Upper lobe of left lung (tissue), 6 donors: Measurements from ENCODE around the gene PLCB2. TPM values are rescaled to one million over a fixed set of nuclear protein-coding genes. Genes with fewer than 3 reads are reported as not detected.

Experiments
- ATAC-seq, 2 donors: fragments of 200-7000 bp; cut with Tn5 transposase; one replicate each; pipeline ENCODE4 v1.9.1; 2022; ENCODE audit warnings: mild to moderate bottlenecking in 2 of 2, moderate library complexity in 2 of 2; ENCODE audit not compliant: low FRiP score in 2 of 2
- DNase-seq, 2 donors: peaks; one replicate each; pipeline ENCODE4 v3.0.0-alpha.2; 2019 to 2020
- H3K27ac ChIP-seq, 4 donors: fragments of 200-600 bp; sonication (generic); one replicate each; pipeline ENCODE4 v1.5.1; 2016 to 2019
- H3K27me3 ChIP-seq, 4 donors: fragments of 200-600 bp; sonication (generic); one replicate each; pipeline ENCODE4 v1.5.1; 2017 to 2019
- H3K36me3 ChIP-seq, 4 donors: fragments of 200-600 bp; sonication (generic); one replicate each; pipeline ENCODE4 v1.5.1; 2016 to 2019
- H3K4me1 ChIP-seq, 4 donors: fragments of 200-600 bp; sonication (generic); one replicate each; pipeline ENCODE4 v1.5.1; 2018 to 2019
- H3K4me3 ChIP-seq, 4 donors: fragments of 200-600 bp; sonication (generic); one replicate each; pipeline ENCODE4 v1.5.1; 2017 to 2019; ENCODE audit warnings: mild to moderate bottlenecking in 2 of 4, moderate library complexity in 1 of 4
- H3K9me3 ChIP-seq, 4 donors: fragments of 200-600 bp; sonication (generic); one replicate each; pipeline ENCODE4 v1.5.1; 2018 to 2019
- EP300 ChIP-seq, 4 donors: sonication (generic); formaldehyde crosslinking; IDR thresholded peaks; one replicate each; pipeline ENCODE4 v1.5.1; 2017; ENCODE audit warnings: antibody characterized with exemption in 4 of 4, control low read depth in 2 of 4
- POLR2A ChIP-seq, 4 donors: fragments of 450-650 bp; IDR thresholded peaks; one replicate each; pipeline ENCODE4 v1.5.1; 2016 to 2017; ENCODE audit warnings: antibody characterized with exemption in 4 of 4, mild to moderate bottlenecking in 2 of 4
- POLR2AphosphoS5 ChIP-seq, 2 donors: sonication (generic); formaldehyde crosslinking; IDR thresholded peaks; one replicate each; pipeline ENCODE4 v1.5.1; 2017; ENCODE audit warnings: antibody characterized with exemption in 2 of 2
- WGBS, 2 donors: methylation state at CpG; one replicate each; pipeline ENCODE4 v1.1.5; 2017 to 2018; 5-methylcytosine and 5-hydroxymethylcytosine counted together
- total RNA-seq, 6 donors: library from RNA; depleted of rRNA in 4 of 6; stranded (reverse); fragments of >200 nt in 4 of 6; gene quantifications; one replicate each; pipeline versions ENCODE4 v1.1.0 to v1.2.1, GENCODE V29; 2016 to 2021
- TF ChIP-seq, protein P1 (sequence below), 6 experiments: fragments of 450-650 bp in 4 of 6; fragments of 200-600 bp in 2 of 6; sonication (generic) in 2 of 6; IDR thresholded peaks; one replicate each; pipeline ENCODE4 v1.5.1; 2016 to 2019; ENCODE audit warnings: antibody characterized with exemption in 6 of 6
- donor health status: DM: no; HTN: no; CAD: no; lungs with moderate emphysema.
- donor health status: DM: no; HTN: yes; CAD: no; lungs with severe emphysema.

PLCB2 gene
- total RNA-seq, 6 donors from 2014 or later: 26.9 to 170 (median 85.7) TPM

DNA sequence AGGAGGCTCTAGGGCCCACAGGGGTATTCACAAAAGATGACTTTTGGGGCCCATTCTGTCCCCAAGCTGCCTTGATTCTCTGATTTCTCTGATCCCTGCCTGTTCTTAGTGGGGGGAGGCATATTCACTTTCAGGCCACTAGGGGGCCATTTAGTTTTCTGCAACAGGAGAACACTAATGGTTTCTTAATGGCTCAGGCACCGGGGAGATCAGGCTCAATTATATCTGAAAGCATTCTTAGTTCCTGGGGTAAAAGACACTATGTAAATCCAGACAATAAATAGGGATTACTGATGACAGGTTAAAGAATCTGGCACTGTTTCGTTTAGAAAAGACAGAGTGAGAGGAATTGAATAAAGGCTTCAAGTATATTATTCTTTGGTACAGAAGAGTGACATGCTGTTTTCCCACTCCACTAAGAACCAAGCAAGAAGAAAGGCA, 13.2 kb upstream of the PLCB2 start:
- no peak overlapping the region for H3K27ac ChIP-seq
- 0% methylated on average over 2 of the region's 2 CpGs for WGBS, 2 donors
- peaks cover 18 to 34% (median 19%) of the 10 kb centered on the region in 4 donors for H3K4me1 ChIP-seq
- no peaks in the 10 kb centered on the region for H3K9me3 ChIP-seq
- H3K36me3 ChIP-seq: no peaks in the 10 kb centered on the region
- no peaks in the 10 kb centered on the region for H3K27me3 ChIP-seq
- TF ChIP-seq POLR2AphosphoS5 (IDR thresholded peaks at IDR 0.05): no peak
- TF ChIP-seq, protein P1, sequence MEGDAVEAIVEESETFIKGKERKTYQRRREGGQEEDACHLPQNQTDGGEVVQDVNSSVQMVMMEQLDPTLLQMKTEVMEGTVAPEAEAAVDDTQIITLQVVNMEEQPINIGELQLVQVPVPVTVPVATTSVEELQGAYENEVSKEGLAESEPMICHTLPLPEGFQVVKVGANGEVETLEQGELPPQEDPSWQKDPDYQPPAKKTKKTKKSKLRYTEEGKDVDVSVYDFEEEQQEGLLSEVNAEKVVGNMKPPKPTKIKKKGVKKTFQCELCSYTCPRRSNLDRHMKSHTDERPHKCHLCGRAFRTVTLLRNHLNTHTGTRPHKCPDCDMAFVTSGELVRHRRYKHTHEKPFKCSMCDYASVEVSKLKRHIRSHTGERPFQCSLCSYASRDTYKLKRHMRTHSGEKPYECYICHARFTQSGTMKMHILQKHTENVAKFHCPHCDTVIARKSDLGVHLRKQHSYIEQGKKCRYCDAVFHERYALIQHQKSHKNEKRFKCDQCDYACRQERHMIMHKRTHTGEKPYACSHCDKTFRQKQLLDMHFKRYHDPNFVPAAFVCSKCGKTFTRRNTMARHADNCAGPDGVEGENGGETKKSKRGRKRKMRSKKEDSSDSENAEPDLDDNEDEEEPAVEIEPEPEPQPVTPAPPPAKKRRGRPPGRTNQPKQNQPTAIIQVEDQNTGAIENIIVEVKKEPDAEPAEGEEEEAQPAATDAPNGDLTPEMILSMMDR (IDR thresholded peaks at IDR 0.05): peak; percentile 65 to 91 (median 84)
- H3K4me3 ChIP-seq: no peak overlapping the region
- ATAC-seq (peak; percentile 60 to 61), DNase-seq (peak in 1 of 2 donors; percentile 69)

GRCh38 chr15:40320409-40320808, 12.7 kb upstream of the PLCB2 start:
- 86 to 100% methylated on average over 1 of the region's 1 CpG for WGBS, 2 donors
- H3K36me3 ChIP-seq: no peaks in the 10 kb centered on the region
- DNase-seq (peak in 1 of 2 donors; percentile 14), ATAC-seq (no peak)
- H3K27ac ChIP-seq: no peak overlapping the region
- H3K4me1 ChIP-seq: peaks cover 12 to 29% (median 15%) of the 10 kb centered on the region in 4 donors
- H3K9me3 ChIP-seq: no peaks in the 10 kb centered on the region
- TF ChIP-seq POLR2AphosphoS5 (IDR thresholded peaks at IDR 0.05) (no peak), EP300 (IDR thresholded peaks at IDR 0.05) (no peak)
- H3K4me3 ChIP-seq: no peak overlapping the region
- H3K27me3 ChIP-seq: no peaks in the 10 kb centered on the region

- Histone ChIP-seq H3K27ac (no peak overlapping the region), H3K36me3 (no peaks in the 10 kb centered on the region), H3K9me3 (no peaks in the 10 kb centered on the region), H3K4me3 (no peak overlapping the region), H3K27me3 (no peaks in the 10 kb centered on the region), H3K4me1 (peaks cover 8 to 21% (median 9%) of the 10 kb centered on the region in 4 donors)
- WGBS, 2 donors: 81 to 87% methylated on average over 4 of the region's 4 CpGs
- no peak for DNase-seq
- TF ChIP-seq POLR2AphosphoS5 (IDR thresholded peaks at IDR 0.05) (no peak), EP300 (IDR thresholded peaks at IDR 0.05) (no peak), POLR2A (IDR thresholded peaks at IDR 0.05) (no peak)
- TF ChIP-seq, protein P1 (IDR thresholded peaks at IDR 0.05): no peak
- no peak for ATAC-seq
Measured at GRCh38 chr15:40317580-40317979, 9.8 kb upstream of the PLCB2 start.

GRCh38 chr15:40316931-40317330, 9.2 kb upstream of the PLCB2 start:
- ATAC-seq: no peak
- H3K36me3 ChIP-seq: no peaks in the 10 kb centered on the region
- H3K27ac ChIP-seq: no peak overlapping the region
- WGBS, 2 donors: 83 to 96% methylated on average over 3 of the region's 3 CpGs
- no peaks in the 10 kb centered on the region for H3K27me3 ChIP-seq
- no peaks in the 10 kb centered on the region for H3K9me3 ChIP-seq
- no peak for TF ChIP-seq POLR2AphosphoS5 (IDR thresholded peaks at IDR 0.05)
- TF ChIP-seq, protein P1 (IDR thresholded peaks at IDR 0.05): no peak
- TF ChIP-seq EP300 (IDR thresholded peaks at IDR 0.05): no peak
- TF ChIP-seq POLR2A (IDR thresholded peaks at IDR 0.05): no peak
- DNase-seq: no peak
- peaks cover 8 to 18% (median 9%) of the 10 kb centered on the region in 4 donors for H3K4me1 ChIP-seq
- H3K4me3 ChIP-seq: no peak overlapping the region

GRCh38 chr15:40314723-40315276, 7.1 kb upstream of the PLCB2 start:
- TF ChIP-seq POLR2AphosphoS5 (IDR thresholded peaks at IDR 0.05): no peak
- TF ChIP-seq EP300 (IDR thresholded peaks at IDR 0.05): no peak
- TF ChIP-seq, protein P1 (IDR thresholded peaks at IDR 0.05): no peak
- no peak for TF ChIP-seq POLR2A (IDR thresholded peaks at IDR 0.05)
- ATAC-seq (no peak), DNase-seq (no peak)
- H3K9me3 ChIP-seq: no peaks in the 10 kb centered on the region
- H3K27me3 ChIP-seq: no peaks in the 10 kb centered on the region
- H3K4me3 ChIP-seq: no peak overlapping the region
- 59 to 61% methylated on average over 4 of the region's 4 CpGs for WGBS, 2 donors
- peaks cover 8 to 15% (median 9%) of the 10 kb centered on the region in 4 donors for H3K4me1 ChIP-seq
- no peaks in the 10 kb centered on the region for H3K36me3 ChIP-seq
- no peak overlapping the region for H3K27ac ChIP-seq
